ENCODE measurements around the gene AKTIP.
A peak's percentile ranks its signal among the peaks of the same experiment; 100 is the strongest.
"Not testable (repeated sequence)": the region's sequence is repeated elsewhere in the genome, so short reads cannot be mapped to it uniquely, and the experiment has no call there.

The AKTIP gene

GRCh38 chr16:53515259-53515658, 12.2 kb upstream of the AKTIP start:
- no peak for DNase-seq (ENCODE audit: low spot score)

GRCh38 chr16:53512795-53513194, 9.8 kb upstream of the AKTIP start:
- not testable (repeated sequence) for DNase-seq (ENCODE audit: low spot score)

- no peak for DNase-seq (ENCODE audit: low spot score)
These were observed 8.6 kb upstream of the AKTIP start for GRCh38 chr16:53511403-53512280.

- DNase-seq (ENCODE audit: low spot score), result no peak
These were observed 8.0 kb upstream of the AKTIP start for GRCh38 chr16:53511084-53511402.

- DNase-seq (ENCODE audit: low spot score), result no peak
These were observed 7.7 kb upstream of the AKTIP start for GRCh38 chr16:53510704-53511070.

- peak; percentile 74 for DNase-seq (ENCODE audit: low spot score)
These were observed 7.1 kb upstream of the AKTIP start for GRCh38 chr16:53509906-53510703.

- no peak for DNase-seq (ENCODE audit: low spot score)
These were observed 4.6 kb upstream of the AKTIP start for GRCh38 chr16:53507464-53508179.

- DNase-seq (ENCODE audit: low spot score), result no peak
These were observed 3.2 kb upstream of the AKTIP start for GRCh38 chr16:53506254-53506653.

- peak; percentile 40 for DNase-seq (ENCODE audit: low spot score)
These were observed 1.7 kb upstream of the AKTIP start for GRCh38 chr16:53504665-53505064.

GRCh38 chr16:53503991-53504663, 1.1 kb upstream of the AKTIP start:
- peak; percentile 50 for DNase-seq (ENCODE audit: low spot score)

- DNase-seq (ENCODE audit: low spot score), result peak; percentile 99
These were observed 388 bp upstream of the AKTIP start for GRCh38 chr16:53503270-53503923.

GRCh38 chr16:53501216-53501859, 1.7 kb downstream of the AKTIP start:
- peak; percentile 43 for DNase-seq (ENCODE audit: low spot score)

GRCh38 chr16:53498984-53499383, 4.0 kb downstream of the AKTIP start:
- DNase-seq (ENCODE audit: low spot score), result no peak

GRCh38 chr16:53495325-53495724, 7.7 kb downstream of the AKTIP start:
- DNase-seq (ENCODE audit: low spot score), result no peak

- DNase-seq (ENCODE audit: low spot score), result no peak
These were observed 8.4 kb downstream of the AKTIP start for GRCh38 chr16:53494636-53495035.

GRCh38 chr16:53492503-53492902, 10.5 kb downstream of the AKTIP start:
- no peak for DNase-seq (ENCODE audit: low spot score)

- DNase-seq (ENCODE audit: low spot score), result no peak
These were observed 13.3 kb downstream of the AKTIP start for GRCh38 chr16:53489755-53490154.

- DNase-seq (ENCODE audit: low spot score), result no peak
These were observed 16.8 kb downstream of the AKTIP start for GRCh38 chr16:53486230-53486629.

- DNase-seq (ENCODE audit: low spot score), result no peak
These were observed 18.5 kb downstream of the AKTIP start for GRCh38 chr16:53484542-53484941.

GRCh38 chr16:53482123-53482522, 20.9 kb downstream of the AKTIP start:
- DNase-seq (ENCODE audit: low spot score), result no peak

GRCh38 chr16:53480394-53480793, 22.6 kb downstream of the AKTIP start:
- no peak for DNase-seq (ENCODE audit: low spot score)
